KMS-11 (cell line): ENCODE measurements around the gene ENTPD3.

Experiments
- H2AFZ ChIP-seq: fragments of 200-600 bp; sonication (generic); 2 replicates; pipeline ENCODE4 v1.6.1; 2016; ENCODE audit warnings: antibody characterized with exemption, mixed run types, low read depth
- H3K27ac ChIP-seq: fragments of 200-600 bp; sonication (generic); 2 replicates; pipeline ENCODE4 v1.6.1; 2016; ENCODE audit warnings: mild to moderate bottlenecking, mixed run types
- H3K27me3 ChIP-seq: fragments of 200-600 bp; sonication (generic); 2 replicates; pipeline ENCODE4 v1.6.1; 2017; ENCODE audit warnings: mild to moderate bottlenecking, low read depth, mixed run types, moderate library complexity; ENCODE audit not compliant: insufficient read depth
- H3K36me3 ChIP-seq: fragments of 200-600 bp; sonication (generic); 2 replicates; pipeline ENCODE4 v1.6.1; 2017; ENCODE audit warnings: mild to moderate bottlenecking, mixed run types; ENCODE audit not compliant: insufficient read depth
- H3K4me1 ChIP-seq: fragments of 200-600 bp; sonication (generic); 2 replicates; pipeline ENCODE4 v1.6.1; 2016; ENCODE audit warnings: mild to moderate bottlenecking, low read depth, mixed run types; ENCODE audit not compliant: poor library complexity, severe bottlenecking
- H3K4me2 ChIP-seq: fragments of 200-600 bp; sonication (generic); 2 replicates; pipeline ENCODE4 v1.7.0; 2016; ENCODE audit warnings: mild to moderate bottlenecking, mixed run types
- H3K4me3 ChIP-seq: fragments of 200-600 bp; sonication (generic); IDR thresholded peaks from 2 replicates; pipeline ENCODE4 v1.6.1; 2017; ENCODE audit warnings: low read depth, low read length, mixed read lengths; ENCODE audit not compliant: insufficient read depth
- H3K79me2 ChIP-seq: fragments of 200-600 bp; sonication (generic); 2 replicates; pipeline ENCODE4 v1.6.1; 2016; ENCODE audit warnings: low read depth, mixed run types; ENCODE audit not compliant: insufficient read depth
- H3K9ac ChIP-seq: fragments of 200-600 bp; sonication (generic); 2 replicates; pipeline ENCODE4 v1.6.1; 2016; ENCODE audit warnings: mild to moderate bottlenecking, mixed run types
- H4K20me1 ChIP-seq: fragments of 200-600 bp; sonication (generic); 2 replicates; pipeline ENCODE4 v1.6.1; 2016; ENCODE audit warnings: mild to moderate bottlenecking, mixed run types; ENCODE audit not compliant: insufficient read depth
- TF ChIP-seq, protein P1 (sequence below): fragments of 200-600 bp; sonication (generic); conservative IDR thresholded peaks from 2 replicates; pipeline ENCODE4 v1.6.1; 2017; ENCODE audit warnings: low read depth, mild to moderate bottlenecking, antibody characterized with exemption, low read length, moderate library complexity, mixed read lengths

Gene ENTPD3

DNA sequence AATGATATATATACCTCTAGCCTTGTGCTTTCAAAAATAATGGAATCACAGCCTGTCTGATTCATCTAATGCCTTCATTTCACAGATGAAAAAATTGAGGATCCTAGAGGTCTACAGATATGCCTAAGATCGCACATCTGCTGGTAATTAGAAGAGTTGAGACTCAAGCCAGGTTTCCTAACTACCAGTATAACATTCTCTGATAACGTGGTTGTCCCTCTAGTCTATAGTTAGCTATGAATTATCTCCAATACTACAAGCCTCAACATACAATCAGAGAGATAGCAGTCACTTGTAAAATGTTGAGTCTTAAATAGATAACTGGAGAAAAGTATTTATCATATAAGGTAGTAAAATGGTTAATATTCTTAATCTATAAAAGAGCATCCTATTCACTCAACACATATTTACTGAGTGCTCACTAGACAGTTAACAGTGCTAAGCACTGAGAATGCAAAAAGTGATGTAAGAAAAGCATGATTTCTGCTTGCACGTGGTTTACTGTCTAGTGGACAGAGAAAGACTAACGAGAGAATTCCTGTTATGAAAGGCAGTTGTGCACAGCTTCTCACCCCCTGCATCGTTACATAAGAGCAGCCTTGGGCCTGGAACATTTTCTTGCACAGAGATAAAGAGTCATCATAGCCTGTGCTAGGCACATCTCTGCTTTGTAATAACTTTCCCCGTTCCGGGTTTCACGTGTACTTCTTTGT is 4.9 kb upstream of the ENTPD3 start:
- H3K27ac ChIP-seq, result no peak overlapping the region
- no peaks in the 10 kb centered on the region for H4K20me1 ChIP-seq
- no peak overlapping the region for H2AFZ ChIP-seq
- TF ChIP-seq, protein P1, sequence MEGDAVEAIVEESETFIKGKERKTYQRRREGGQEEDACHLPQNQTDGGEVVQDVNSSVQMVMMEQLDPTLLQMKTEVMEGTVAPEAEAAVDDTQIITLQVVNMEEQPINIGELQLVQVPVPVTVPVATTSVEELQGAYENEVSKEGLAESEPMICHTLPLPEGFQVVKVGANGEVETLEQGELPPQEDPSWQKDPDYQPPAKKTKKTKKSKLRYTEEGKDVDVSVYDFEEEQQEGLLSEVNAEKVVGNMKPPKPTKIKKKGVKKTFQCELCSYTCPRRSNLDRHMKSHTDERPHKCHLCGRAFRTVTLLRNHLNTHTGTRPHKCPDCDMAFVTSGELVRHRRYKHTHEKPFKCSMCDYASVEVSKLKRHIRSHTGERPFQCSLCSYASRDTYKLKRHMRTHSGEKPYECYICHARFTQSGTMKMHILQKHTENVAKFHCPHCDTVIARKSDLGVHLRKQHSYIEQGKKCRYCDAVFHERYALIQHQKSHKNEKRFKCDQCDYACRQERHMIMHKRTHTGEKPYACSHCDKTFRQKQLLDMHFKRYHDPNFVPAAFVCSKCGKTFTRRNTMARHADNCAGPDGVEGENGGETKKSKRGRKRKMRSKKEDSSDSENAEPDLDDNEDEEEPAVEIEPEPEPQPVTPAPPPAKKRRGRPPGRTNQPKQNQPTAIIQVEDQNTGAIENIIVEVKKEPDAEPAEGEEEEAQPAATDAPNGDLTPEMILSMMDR, result no peak
- no peaks in the 10 kb centered on the region for H3K27me3 ChIP-seq
- H3K4me2 ChIP-seq, result no peak overlapping the region
- no peaks in the 10 kb centered on the region for H3K36me3 ChIP-seq
- no peaks in the 10 kb centered on the region for H3K4me1 ChIP-seq
- no peak overlapping the region for H3K9ac ChIP-seq
- H3K79me2 ChIP-seq, result no peaks in the 10 kb centered on the region
- no peak overlapping the region for H3K4me3 ChIP-seq

DNA sequence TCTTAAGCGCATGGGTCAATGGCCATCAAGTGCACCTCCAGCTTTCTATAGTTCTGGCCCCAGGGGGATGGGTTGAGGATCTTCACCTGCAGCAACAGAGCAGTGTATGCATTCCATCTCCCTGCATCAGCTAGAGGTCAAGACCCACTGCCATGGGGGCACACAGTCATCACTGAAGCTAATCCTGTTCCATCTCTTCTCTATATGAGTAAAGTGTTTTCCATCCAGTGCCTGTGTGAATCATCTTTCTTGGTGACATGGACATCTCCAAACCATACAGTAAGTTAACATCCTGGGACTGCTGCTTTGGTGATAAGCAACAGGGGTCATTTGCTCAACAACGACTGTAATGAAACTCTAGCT is 4.4 kb upstream of the ENTPD3 start:
- Histone ChIP-seq H4K20me1 (no peaks in the 10 kb centered on the region), H3K27me3 (no peaks in the 10 kb centered on the region), H3K79me2 (no peaks in the 10 kb centered on the region), H3K36me3 (no peaks in the 10 kb centered on the region), H3K4me2 (no peak overlapping the region), H3K9ac (no peak overlapping the region), H3K4me1 (no peaks in the 10 kb centered on the region), H3K4me3 (no peak overlapping the region), H2AFZ (no peak overlapping the region), H3K27ac (no peak overlapping the region)
- TF ChIP-seq, protein P1, result no peak

DNA sequence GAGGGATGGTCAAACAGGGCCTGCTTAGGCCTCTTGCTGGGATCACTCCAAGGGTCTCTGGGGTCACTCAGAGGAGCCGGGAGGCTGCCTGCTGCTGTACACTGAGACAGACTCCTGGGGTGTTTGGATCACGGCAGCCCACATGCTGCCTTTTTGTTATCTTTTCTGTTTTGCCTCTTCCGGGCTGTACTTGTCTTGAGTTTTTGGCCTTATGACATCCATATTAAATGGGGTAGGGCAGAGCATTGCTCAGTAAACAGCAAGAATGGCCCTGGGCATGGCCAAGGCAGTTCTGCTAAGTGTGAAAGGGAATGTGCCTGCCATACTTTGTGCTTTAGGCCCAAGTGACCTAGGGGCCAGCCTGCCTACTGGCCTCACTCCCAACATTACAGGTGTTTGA is 771 bp upstream of the ENTPD3 start:
- H3K4me1 ChIP-seq, result no peaks in the 10 kb centered on the region
- no peak overlapping the region for H3K27ac ChIP-seq
- H3K36me3 ChIP-seq, result no peaks in the 10 kb centered on the region
- no peaks in the 10 kb centered on the region for H3K27me3 ChIP-seq
- TF ChIP-seq, protein P1, result no peak
- H3K4me2 ChIP-seq, result no peak overlapping the region
- H2AFZ ChIP-seq, result no peak overlapping the region
- no peaks in the 10 kb centered on the region for H3K79me2 ChIP-seq
- H4K20me1 ChIP-seq, result no peaks in the 10 kb centered on the region
- H3K4me3 ChIP-seq, result no peak overlapping the region
- H3K9ac ChIP-seq, result no peak overlapping the region

DNA sequence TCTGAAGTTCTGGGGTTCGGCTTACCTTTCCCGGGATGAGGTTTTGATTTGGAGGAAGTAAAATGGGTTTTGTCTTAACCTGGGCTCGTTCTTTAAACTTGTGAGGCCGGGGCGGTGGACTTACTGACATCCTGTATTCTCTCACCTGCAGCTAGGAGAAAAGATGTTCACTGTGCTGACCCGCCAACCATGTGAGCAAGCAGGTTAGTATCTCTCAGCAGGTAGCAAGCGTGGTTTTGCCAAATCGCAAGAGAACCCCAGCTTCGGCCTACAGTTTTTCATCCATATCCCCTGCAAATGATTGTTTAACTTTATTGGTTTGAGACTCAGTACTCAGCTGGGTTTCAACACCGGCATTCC is 891 bp downstream of the ENTPD3 start:
- Histone ChIP-seq H3K27ac (no peak overlapping the region), H3K4me1 (no peaks in the 10 kb centered on the region), H4K20me1 (no peaks in the 10 kb centered on the region), H2AFZ (no peak overlapping the region), H3K27me3 (no peaks in the 10 kb centered on the region), H3K79me2 (no peaks in the 10 kb centered on the region), H3K4me2 (no peak overlapping the region), H3K9ac (no peak overlapping the region), H3K36me3 (no peaks in the 10 kb centered on the region), H3K4me3 (no peak overlapping the region)
- TF ChIP-seq, protein P1, result no peak
